CD14-positive monocyte (primary cell): ENCODE measurements around the gene IST1. TPM values are rescaled to one million over a fixed set of nuclear protein-coding genes. Genes with fewer than 3 reads are reported as not detected.

Experiments used
- DNase-seq, 3 donors: peaks; one replicate each; pipeline ENCODE4 v3.0.0-alpha.2; 2011 to 2022
- H2AFZ ChIP-seq: 2 replicates; pipeline ENCODE4 v1.6.0; 2012; ENCODE audit warnings: mild to moderate bottlenecking, low read depth, low read length, inconsistent platforms; ENCODE audit not compliant: insufficient read depth, poor library complexity, severe bottlenecking
- H3K27ac ChIP-seq, 2 donors: 1 replicate in 1 of 2; 2 replicates in 1 of 2; pipeline ENCODE4 v1.5.1; 2012 to 2013; ENCODE audit warnings: low read length in 2 of 2, control low read depth in 1 of 2, inconsistent platforms in 1 of 2, low read depth in 1 of 2, mild to moderate bottlenecking in 1 of 2
- H3K27me3 ChIP-seq, 2 donors: one replicate each; pipeline versions ENCODE4 v1.6.0 to v1.6.1; 2011 to 2013; ENCODE audit warnings: low read length in 2 of 2; ENCODE audit not compliant: control insufficient read depth in 2 of 2, insufficient read depth in 2 of 2
- H3K36me3 ChIP-seq, 2 donors: replicated peaks in 1 of 2; 1 replicate in 1 of 2; 2 replicates in 1 of 2; pipeline versions ENCODE4 v1.5.1 to v1.6.1; 2012 to 2013; ENCODE audit warnings: low read length in 2 of 2, control low read depth in 1 of 2, inconsistent platforms in 1 of 2, mild to moderate bottlenecking in 1 of 2; ENCODE audit not compliant: insufficient read depth in 2 of 2, control insufficient read depth in 1 of 2
- H3K4me1 ChIP-seq, 2 donors: 1 replicate in 1 of 2; 2 replicates in 1 of 2; pipeline versions ENCODE4 v1.5.1 to v1.6.1; 2012 to 2013; ENCODE audit warnings: low read length in 2 of 2, control low read depth in 1 of 2, inconsistent platforms in 1 of 2, mild to moderate bottlenecking in 1 of 2, moderate library complexity in 1 of 2; ENCODE audit not compliant: insufficient read depth in 2 of 2, control insufficient read depth in 1 of 2
- H3K4me2 ChIP-seq: replicated peaks from 2 replicates; pipeline ENCODE3; 2012; ENCODE audit warnings: low read length, moderate library complexity, mild to moderate bottlenecking; ENCODE audit not compliant: poor library complexity, severe bottlenecking; ENCODE audit errors: extremely low read depth
- H3K4me3 ChIP-seq, 3 experiments: fragments of 200-600 bp in 1 of 3; sonication (generic) in 1 of 3; replicated peaks in 1 of 3; 1 replicate in 2 of 3; 2 replicates in 1 of 3; pipeline ENCODE4 v1.5.1; 2011 to 2013; ENCODE audit warnings: low read length in 3 of 3, mild to moderate bottlenecking in 3 of 3, control low read depth in 2 of 3, low read depth in 2 of 3, inconsistent platforms in 1 of 3, moderate library complexity in 1 of 3
- H3K79me2 ChIP-seq: 2 replicates; pipeline ENCODE4 v1.6.0; 2012; ENCODE audit warnings: mild to moderate bottlenecking, control low read depth, inconsistent platforms, low read length, moderate library complexity; ENCODE audit not compliant: insufficient read depth
- H3K9ac ChIP-seq: 2 replicates; pipeline ENCODE4 v1.6.0; 2017; ENCODE audit warnings: low read length, mild to moderate bottlenecking; ENCODE audit not compliant: insufficient read depth, poor library complexity, severe bottlenecking
- H3K9me3 ChIP-seq, 2 donors: replicated peaks in 1 of 2; 1 replicate in 1 of 2; 2 replicates in 1 of 2; pipeline versions ENCODE4 v1.5.1 to v1.6.1; 2012 to 2013; ENCODE audit warnings: low read length in 2 of 2, control low read depth in 1 of 2; ENCODE audit not compliant: control insufficient read depth in 1 of 2, insufficient read depth in 1 of 2
- H4K20me1 ChIP-seq: 2 replicates; pipeline ENCODE4 v1.6.0; 2012; ENCODE audit warnings: mild to moderate bottlenecking, low read length, control low read depth, moderate library complexity; ENCODE audit not compliant: insufficient read depth
- H3K27ac Mint-ChIP-seq, 7 donors: one replicate each; pipeline ENCODE4 v1.8.0; 2020; ENCODE audit warnings: mild to moderate bottlenecking in 7 of 7, mixed read lengths in 7 of 7, moderate library complexity in 6 of 7, inconsistent platforms in 2 of 7
- H3K27me3 Mint-ChIP-seq, 3 donors: one replicate each; pipeline ENCODE4 v1.8.0; 2021 to 2022; ENCODE audit warnings: low read depth in 3 of 3, mild to moderate bottlenecking in 3 of 3, mixed read lengths in 3 of 3, moderate library complexity in 3 of 3, inconsistent platforms in 1 of 3
- H3K36me3 Mint-ChIP-seq, 2 donors: one replicate each; pipeline ENCODE4 v1.8.0; 2020; ENCODE audit warnings: mixed read lengths in 2 of 2, inconsistent platforms in 1 of 2, mild to moderate bottlenecking in 1 of 2
- H3K4me1 Mint-ChIP-seq: one replicate; pipeline ENCODE4 v1.8.0; 2020; ENCODE audit warnings: mild to moderate bottlenecking, mixed read lengths
- H3K4me3 Mint-ChIP-seq, 2 donors: one replicate each; pipeline ENCODE4 v1.8.0; 2020; ENCODE audit warnings: mild to moderate bottlenecking in 2 of 2, mixed read lengths in 2 of 2, moderate library complexity in 1 of 2
- H3K9me3 Mint-ChIP-seq, 7 donors: one replicate each; pipeline ENCODE4 v1.8.0; 2020 to 2022; ENCODE audit warnings: mixed read lengths in 7 of 7, mild to moderate bottlenecking in 6 of 7, moderate library complexity in 6 of 7, inconsistent platforms in 2 of 7
- WGBS: methylation state at CpG from one replicate; pipeline ENCODE4 v1.1.5; 2013; ENCODE audit warnings: missing lambda C conversion rate; ENCODE audit not compliant: insufficient coverage; 5-methylcytosine and 5-hydroxymethylcytosine counted together
- intact Hi-C, 2 donors: fragments of 100-400 bp; cut with micrococcal nuclease; formaldehyde crosslinking; loops; one replicate each; pipeline versions ENCODE4 v1.15.0 to v1.15.1; 2023
- polyA plus RNA-seq, 3 donors: library from polyadenylated mRNA; depleted of rRNA in 1 of 3; unstranded in 2 of 3; stranded (reverse) in 1 of 3; fragments of 300-500 nt in 2 of 3; fragments of >200 nt in 1 of 3; fragmentation: Illumina TruSeq in 2 of 3; gene quantifications; 1 replicate in 2 of 3; 2 replicates in 1 of 3; pipeline ENCODE4 v1.2.3, GENCODE V29; 2012 to 2021
- TF ChIP-seq, protein P1 (sequence below): fragments of 200-600 bp; IDR thresholded peaks from one replicate; pipeline ENCODE4 v1.8.0; 2022; ENCODE audit warnings: antibody characterized with exemption, mild to moderate bottlenecking

Gene IST1
- polyA plus RNA-seq, 3 donors, result 81.3 to 233 (median 102) TPM

DNA sequence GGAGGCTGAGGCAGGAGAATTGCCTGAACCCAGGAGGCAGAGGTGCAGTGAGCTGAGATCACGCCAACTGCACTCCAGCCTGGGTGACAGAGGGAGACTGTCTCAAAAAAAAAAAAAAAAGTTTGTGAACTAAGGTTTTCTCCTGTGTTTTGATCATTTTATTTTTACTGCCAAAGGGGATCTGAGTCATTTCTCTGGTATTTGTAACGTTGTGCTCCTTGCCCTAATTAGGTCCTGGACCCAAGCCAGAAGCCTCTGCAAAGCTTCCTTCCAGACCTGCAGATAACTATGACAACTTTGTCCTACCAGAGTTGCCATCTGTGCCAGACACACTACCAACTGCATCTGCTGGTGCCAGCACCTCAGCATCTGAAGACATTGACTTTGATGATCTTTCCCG lies 32.1 kb downstream of the IST1 start:
- Mint-ChIP-seq H3K4me1 (no peaks in the 10 kb centered on the region), H3K4me3 (no peak overlapping the region), H3K27ac (no peak overlapping the region), H3K9me3 (no peaks in the 10 kb centered on the region), H3K36me3 (peaks cover 67 to 92% of the 10 kb centered on the region in 2 donors), H3K27me3 (no peaks in the 10 kb centered on the region)
- no peak overlapping the region for H3K9ac ChIP-seq
- DNase-seq, result no peak
- 65% methylated on average over 3 of the region's 3 CpGs for WGBS
- no peak overlapping the region for H3K4me2 ChIP-seq
- no peak overlapping the region for H2AFZ ChIP-seq
- H3K27ac ChIP-seq, result no peak overlapping the region
- H4K20me1 ChIP-seq, result peaks cover 89% of the 10 kb centered on the region
- H3K4me3 ChIP-seq, result no peak overlapping the region
- intact Hi-C loops, result no loop called here
- TF ChIP-seq, protein P1, sequence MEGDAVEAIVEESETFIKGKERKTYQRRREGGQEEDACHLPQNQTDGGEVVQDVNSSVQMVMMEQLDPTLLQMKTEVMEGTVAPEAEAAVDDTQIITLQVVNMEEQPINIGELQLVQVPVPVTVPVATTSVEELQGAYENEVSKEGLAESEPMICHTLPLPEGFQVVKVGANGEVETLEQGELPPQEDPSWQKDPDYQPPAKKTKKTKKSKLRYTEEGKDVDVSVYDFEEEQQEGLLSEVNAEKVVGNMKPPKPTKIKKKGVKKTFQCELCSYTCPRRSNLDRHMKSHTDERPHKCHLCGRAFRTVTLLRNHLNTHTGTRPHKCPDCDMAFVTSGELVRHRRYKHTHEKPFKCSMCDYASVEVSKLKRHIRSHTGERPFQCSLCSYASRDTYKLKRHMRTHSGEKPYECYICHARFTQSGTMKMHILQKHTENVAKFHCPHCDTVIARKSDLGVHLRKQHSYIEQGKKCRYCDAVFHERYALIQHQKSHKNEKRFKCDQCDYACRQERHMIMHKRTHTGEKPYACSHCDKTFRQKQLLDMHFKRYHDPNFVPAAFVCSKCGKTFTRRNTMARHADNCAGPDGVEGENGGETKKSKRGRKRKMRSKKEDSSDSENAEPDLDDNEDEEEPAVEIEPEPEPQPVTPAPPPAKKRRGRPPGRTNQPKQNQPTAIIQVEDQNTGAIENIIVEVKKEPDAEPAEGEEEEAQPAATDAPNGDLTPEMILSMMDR, result no peak
- H3K9me3 ChIP-seq, result no peaks in the 10 kb centered on the region
- no peaks in the 10 kb centered on the region for H3K27me3 ChIP-seq
- H3K36me3 ChIP-seq, result peaks cover 75 to 99% of the 10 kb centered on the region in 2 donors
- H3K79me2 ChIP-seq, result peaks cover 30% of the 10 kb centered on the region
- no peaks in the 10 kb centered on the region for H3K4me1 ChIP-seq

DNA sequence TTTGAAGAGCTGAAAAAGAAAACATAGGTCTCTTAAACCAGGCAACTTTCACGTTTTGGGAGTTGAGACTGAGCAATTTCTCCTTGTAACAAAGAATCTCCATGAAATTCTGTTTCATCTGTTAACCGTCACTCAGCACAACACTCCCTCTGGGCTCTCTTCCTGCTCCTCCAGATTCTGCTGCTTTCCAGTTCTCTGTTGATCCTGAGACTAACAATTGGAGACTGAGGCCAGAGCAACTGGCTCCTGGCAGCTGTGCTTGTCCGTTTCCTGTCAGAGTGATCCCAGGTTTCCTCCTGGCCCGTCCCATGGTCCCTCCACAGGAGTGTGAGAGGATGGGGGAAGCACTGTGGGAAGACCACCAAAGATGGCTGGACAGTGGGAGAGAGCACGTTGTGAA lies 32.5 kb downstream of the IST1 start:
- Histone ChIP-seq H3K4me1 (no peaks in the 10 kb centered on the region), H2AFZ (no peak overlapping the region), H3K4me3 (no peak overlapping the region), H3K79me2 (peaks cover 27% of the 10 kb centered on the region), H3K36me3 (peaks cover 71 to 96% of the 10 kb centered on the region in 2 donors), H3K27me3 (no peaks in the 10 kb centered on the region), H4K20me1 (peaks cover 87% of the 10 kb centered on the region), H3K9me3 (no peaks in the 10 kb centered on the region), H3K4me2 (no peak overlapping the region), H3K27ac (no peak overlapping the region), H3K9ac (no peak overlapping the region)
- 85% methylated on average over 4 of the region's 5 CpGs for WGBS
- H3K9me3 Mint-ChIP-seq, result no peaks in the 10 kb centered on the region
- DNase-seq, result no peak
- no peak overlapping the region for H3K27ac Mint-ChIP-seq
- no peaks in the 10 kb centered on the region for H3K27me3 Mint-ChIP-seq
- H3K36me3 Mint-ChIP-seq, result peaks cover 63 to 91% of the 10 kb centered on the region in 2 donors
- TF ChIP-seq, protein P1, result no peak
- no peaks in the 10 kb centered on the region for H3K4me1 Mint-ChIP-seq
- no peak overlapping the region for H3K4me3 Mint-ChIP-seq
- intact Hi-C loops, result no loop called here
